ENCODE data around the gene YPEL1. TPM values are rescaled to one million over a fixed set of nuclear protein-coding genes. Genes with fewer than 3 reads are reported as not detected.

The YPEL1 gene
- total RNA-seq, 1 experiment from 2014 or later = 1.2 TPM

DNA sequence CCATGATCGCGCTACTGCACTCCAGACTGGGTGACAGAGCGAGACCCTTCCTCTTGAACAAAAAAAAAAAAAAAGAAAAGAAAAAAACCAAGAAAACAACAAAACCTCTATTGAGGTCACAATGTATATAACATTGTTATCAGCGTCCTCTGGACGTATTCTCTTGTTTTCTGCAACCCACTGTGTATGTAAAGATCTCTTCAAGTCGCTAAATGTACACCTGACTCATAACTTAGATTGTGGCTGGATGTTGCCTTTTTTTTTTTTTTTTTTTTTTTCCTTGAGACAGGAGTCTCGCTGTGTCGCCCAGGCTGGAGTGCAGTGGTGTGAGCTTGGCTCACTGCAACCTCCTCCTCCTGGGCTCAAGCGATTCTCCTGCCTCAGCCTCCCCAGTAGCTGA is 1.4 kb upstream of the YPEL1 start:
- Mint-ChIP-seq H3K36me3 (ENCODE audit: insufficient read depth, unreplicated experiment) (no peaks in the 10 kb centered on the region), H3K4me1 (ENCODE audit: low read depth, unreplicated experiment) (peaks cover 8% of the 10 kb centered on the region), H3K27me3 (ENCODE audit: insufficient read depth, unreplicated experiment) (peaks cover 6% of the 10 kb centered on the region), H3K27ac (ENCODE audit: unreplicated experiment) (no peak overlapping the region), H3K9me3 (ENCODE audit: unreplicated experiment) (no peaks in the 10 kb centered on the region), H3K4me3 (ENCODE audit: unreplicated experiment) (no peak overlapping the region)
- ChIA-PET CTCF (no interaction called here), POLR2A (no interaction called here)
- Histone ChIP-seq H3K27me3 (replicated peaks; ENCODE audit: control insufficient read depth, insufficient read depth, low read length) (no peaks in the 10 kb centered on the region), H3K4me1 (peaks cover 3% of the 10 kb centered on the region; the same call in 1 of the 2 replicates), H3K4me3 (ENCODE audit: low read depth, low read length) (no peak overlapping the region), H3K36me3 (ENCODE audit: control insufficient read depth, insufficient read depth, low read length) (no peaks in the 10 kb centered on the region), H3K9me3 (no peaks in the 10 kb centered on the region)
- no peak for DNase-seq
- no TSS peak for BruUV-seq (replicated peaks)
- intact Hi-C loops (cut with micrococcal nuclease; ENCODE audit: unreplicated experiment) = no loop called here
- TF ChIP-seq, protein P1, sequence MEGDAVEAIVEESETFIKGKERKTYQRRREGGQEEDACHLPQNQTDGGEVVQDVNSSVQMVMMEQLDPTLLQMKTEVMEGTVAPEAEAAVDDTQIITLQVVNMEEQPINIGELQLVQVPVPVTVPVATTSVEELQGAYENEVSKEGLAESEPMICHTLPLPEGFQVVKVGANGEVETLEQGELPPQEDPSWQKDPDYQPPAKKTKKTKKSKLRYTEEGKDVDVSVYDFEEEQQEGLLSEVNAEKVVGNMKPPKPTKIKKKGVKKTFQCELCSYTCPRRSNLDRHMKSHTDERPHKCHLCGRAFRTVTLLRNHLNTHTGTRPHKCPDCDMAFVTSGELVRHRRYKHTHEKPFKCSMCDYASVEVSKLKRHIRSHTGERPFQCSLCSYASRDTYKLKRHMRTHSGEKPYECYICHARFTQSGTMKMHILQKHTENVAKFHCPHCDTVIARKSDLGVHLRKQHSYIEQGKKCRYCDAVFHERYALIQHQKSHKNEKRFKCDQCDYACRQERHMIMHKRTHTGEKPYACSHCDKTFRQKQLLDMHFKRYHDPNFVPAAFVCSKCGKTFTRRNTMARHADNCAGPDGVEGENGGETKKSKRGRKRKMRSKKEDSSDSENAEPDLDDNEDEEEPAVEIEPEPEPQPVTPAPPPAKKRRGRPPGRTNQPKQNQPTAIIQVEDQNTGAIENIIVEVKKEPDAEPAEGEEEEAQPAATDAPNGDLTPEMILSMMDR (IDR thresholded peaks at IDR 0.05; ENCODE audit: insufficient read depth in 1 of 2, low read depth in 1 of 2, low read length in 1 of 2, severe bottlenecking in 1 of 2, unreplicated experiment in 1 of 2) = no peak

DNA sequence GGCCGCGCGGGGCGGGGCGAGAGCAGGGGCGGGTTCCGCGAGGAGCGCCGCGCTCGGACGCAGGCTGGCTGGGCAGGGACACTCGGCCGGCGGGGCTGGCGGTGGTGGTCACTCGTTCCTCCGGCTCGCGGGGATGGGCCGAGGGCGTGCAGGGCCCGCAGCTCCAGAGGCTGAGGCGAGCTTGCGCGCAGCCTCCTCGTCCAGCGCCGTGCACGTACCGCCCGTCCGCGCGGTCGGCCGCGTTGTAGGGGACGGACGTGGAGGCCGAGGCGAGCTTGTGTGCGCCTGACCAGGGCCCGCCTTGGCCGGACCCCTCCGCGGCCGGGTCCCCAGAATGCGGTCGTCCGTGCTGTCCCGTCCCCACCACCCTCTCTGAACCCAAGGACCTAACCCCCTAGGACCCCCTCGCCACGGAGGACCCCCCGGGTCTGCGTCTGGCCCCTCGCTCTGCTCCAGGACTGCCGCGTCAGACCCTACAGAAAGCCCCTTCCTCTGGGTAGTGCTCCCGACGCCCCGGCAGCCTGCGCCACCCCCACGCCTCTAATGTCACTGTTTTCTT is 569 bp upstream of the YPEL1 start:
- H3K4me1 Mint-ChIP-seq (ENCODE audit: low read depth, unreplicated experiment) = peaks cover 8% of the 10 kb centered on the region

DNA sequence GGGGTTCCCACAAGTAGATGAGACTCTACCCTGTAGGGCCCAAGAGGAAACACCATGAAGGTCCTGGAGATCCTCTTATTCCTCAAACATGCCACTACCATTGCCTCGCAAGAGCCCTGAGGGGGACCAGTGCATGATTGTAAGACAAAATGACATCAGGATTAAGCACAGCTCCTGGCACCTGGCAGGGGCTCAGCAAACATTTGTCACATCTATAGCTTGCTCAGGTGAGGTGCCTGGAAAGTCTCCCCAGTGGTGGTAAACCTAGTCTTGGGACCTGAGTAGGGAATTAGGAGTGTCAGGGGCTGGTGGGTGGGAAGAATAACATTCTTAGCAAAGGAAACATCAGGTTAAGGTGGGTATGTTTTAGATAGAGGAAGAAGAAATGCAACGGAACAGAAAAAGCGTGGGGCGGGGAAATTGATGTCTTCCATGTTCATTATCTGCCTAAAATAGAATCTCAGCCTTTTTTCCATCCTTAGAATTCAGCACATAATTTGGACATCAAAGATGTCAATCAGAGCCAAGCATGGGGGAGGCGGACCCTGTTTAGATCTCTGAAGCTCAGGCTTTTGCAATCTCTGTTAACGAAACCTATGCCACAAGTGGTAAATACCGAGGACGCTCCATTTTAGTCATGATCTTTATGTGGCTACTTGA is 924 bp downstream of the YPEL1 start:
- POLR2A ChIA-PET = interaction anchor here (0.6 kb wide), 1 partner anchor 37 kb away, joined by 4 read pairs; no protein-coding TSS in a partner anchor
- Mint-ChIP-seq H3K27ac (ENCODE audit: unreplicated experiment) (no peak overlapping the region), H3K4me1 (ENCODE audit: low read depth, unreplicated experiment) (peaks cover 8% of the 10 kb centered on the region), H3K36me3 (ENCODE audit: insufficient read depth, unreplicated experiment) (no peaks in the 10 kb centered on the region), H3K4me3 (ENCODE audit: unreplicated experiment) (peak overlapping the region; percentile 82), H3K9me3 (ENCODE audit: unreplicated experiment) (no peaks in the 10 kb centered on the region), H3K27me3 (ENCODE audit: insufficient read depth, unreplicated experiment) (no peaks in the 10 kb centered on the region)
- TF ChIP-seq, protein P1 (IDR thresholded peaks at IDR 0.05; ENCODE audit: insufficient read depth in 1 of 2, low read depth in 1 of 2, low read length in 1 of 2, severe bottlenecking in 1 of 2, unreplicated experiment in 1 of 2) = no peak
- peak overlapping the region; percentile 52 for H3K4me3 ChIP-seq (ENCODE audit: low read depth, low read length)
- peaks cover 3% of the 10 kb centered on the region; the same call in 1 of the 2 replicates for H3K4me1 ChIP-seq
- no peaks in the 10 kb centered on the region for H3K9me3 ChIP-seq
- no peaks in the 10 kb centered on the region for H3K27me3 ChIP-seq (replicated peaks; ENCODE audit: control insufficient read depth, insufficient read depth, low read length)
- BruUV-seq (replicated peaks) = TSS peak; percentile 49
- CTCF ChIA-PET = interaction anchor here (0.6 to 1.8 kb wide), 4 partner anchors 21 to 202 kb away, joined by 3 to 4 read pairs (median 4); no protein-coding TSS in a partner anchor
- intact Hi-C loops (cut with micrococcal nuclease; ENCODE audit: unreplicated experiment) = loop anchor here (2.0 kb wide), 1 partner anchor 204 kb away; no protein-coding TSS in a partner anchor
- no peak for DNase-seq
- H3K36me3 ChIP-seq (ENCODE audit: control insufficient read depth, insufficient read depth, low read length) = no peaks in the 10 kb centered on the region

More for the DNA sequence above, 569 bp upstream of the YPEL1 start:
- TF ChIP-seq, protein P1 (IDR thresholded peaks at IDR 0.05; ENCODE audit: insufficient read depth in 1 of 2, low read depth in 1 of 2, low read length in 1 of 2, severe bottlenecking in 1 of 2, unreplicated experiment in 1 of 2) = no peak
- peak overlapping the region; percentile 62 for H3K4me3 ChIP-seq (ENCODE audit: low read depth, low read length)
- no peaks in the 10 kb centered on the region for H3K9me3 ChIP-seq
- H3K4me3 Mint-ChIP-seq (ENCODE audit: unreplicated experiment) = peak overlapping the region; percentile 82
- BruUV-seq (replicated peaks) = no TSS peak
- H3K27me3 Mint-ChIP-seq (ENCODE audit: insufficient read depth, unreplicated experiment) = peaks cover 3% of the 10 kb centered on the region
- POLR2A ChIA-PET = interaction anchor here (0.6 to 1.0 kb wide), 5 partner anchors 10 to 229 kb away, joined by 3 to 5 read pairs (median 3); no protein-coding TSS in a partner anchor
- intact Hi-C loops (cut with micrococcal nuclease; ENCODE audit: unreplicated experiment) = no loop called here
- H3K36me3 Mint-ChIP-seq (ENCODE audit: insufficient read depth, unreplicated experiment) = no peaks in the 10 kb centered on the region
- H3K4me1 ChIP-seq = peaks cover 3% of the 10 kb centered on the region; the same call in 1 of the 2 replicates
- H3K27me3 ChIP-seq (replicated peaks; ENCODE audit: control insufficient read depth, insufficient read depth, low read length) = no peaks in the 10 kb centered on the region
- CTCF ChIA-PET = interaction anchor here (0.7 to 1.8 kb wide), 5 partner anchors 10 to 212 kb away, joined by 3 to 9 read pairs (median 3); no protein-coding TSS in a partner anchor
- H3K36me3 ChIP-seq (ENCODE audit: control insufficient read depth, insufficient read depth, low read length) = no peaks in the 10 kb centered on the region
- H3K9me3 Mint-ChIP-seq (ENCODE audit: unreplicated experiment) = no peaks in the 10 kb centered on the region
- no peak for DNase-seq
- no peak overlapping the region for H3K27ac Mint-ChIP-seq (ENCODE audit: unreplicated experiment)

Data from Caco-2 (cell line).